ENCODE data around the gene OR6C6.
"Not testable (repeated sequence)": the region's sequence is repeated elsewhere in the genome, so short reads cannot be mapped to it uniquely, and the experiment has no call there.

DNA sequence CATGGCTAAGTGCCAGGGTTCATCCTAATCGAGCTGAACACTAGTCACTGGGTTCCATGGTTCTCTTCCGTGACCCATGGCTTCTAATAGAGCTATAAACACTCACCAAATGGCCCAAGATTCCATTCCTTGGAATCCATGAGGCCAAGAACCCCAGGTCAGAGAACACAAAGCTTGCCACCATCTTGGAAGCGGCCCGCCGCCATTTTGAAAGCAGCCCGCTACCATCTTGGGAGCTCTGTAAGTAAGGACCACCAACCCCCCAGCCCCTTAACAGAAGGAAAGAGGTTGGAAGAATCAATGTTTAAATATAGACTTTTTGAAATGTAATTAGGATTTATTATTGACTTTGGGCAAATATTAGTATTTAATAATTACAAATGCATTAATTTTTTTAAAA, 29.4 kb upstream of the OR6C6 start:
- TF ChIP-seq SMC3 (IDR thresholded peaks at IDR 0.05; ENCODE audit: low read depth, low read length); YY1 (IDR thresholded peaks at IDR 0.05; ENCODE audit: low read depth); ZBTB33 (IDR thresholded peaks at IDR 0.05; ENCODE audit: borderline replicate concordance, low read depth); CTCF (IDR thresholded peaks at IDR 0.05); POLR2AphosphoS5 (IDR thresholded peaks at IDR 0.05; ENCODE audit: low read depth, low read length); MEF2A (IDR thresholded peaks at IDR 0.05; ENCODE audit: borderline replicate concordance, low read depth); PBX3 (IDR thresholded peaks at IDR 0.05); TCF12 (IDR thresholded peaks at IDR 0.05); RFX5 (IDR thresholded peaks at IDR 0.05; ENCODE audit: low read length); TAF1 (IDR thresholded peaks at IDR 0.05; ENCODE audit: borderline replicate concordance, low read depth, low read length); USF1 (IDR thresholded peaks at IDR 0.05; ENCODE audit: borderline replicate concordance, low read depth): not testable (repeated sequence)
